GM18870 (cell line): ENCODE measurements around the gene CCSAP.
A peak's percentile ranks its signal among the peaks of the same experiment; 100 is the strongest.
"Not testable (repeated sequence)": the region's sequence is repeated elsewhere in the genome, so short reads cannot be mapped to it uniquely, and the experiment has no call there.

Experiments used
- ATAC-seq: cut with Tn5 transposase; IDR thresholded peaks from one replicate; pipeline ENCODE4 v1.9.1; 2021; ENCODE audit warnings: moderate library complexity; ENCODE audit not compliant: unreplicated experiment

The CCSAP gene

GRCh38 chr1:229342656-229343569 lies at the start of gene CCSAP:
CCSAP (minus strand) TSS chr1:229343047; CDS start chr1:229342465, 582 bp downstream.
- ATAC-seq = no peak

DNA sequence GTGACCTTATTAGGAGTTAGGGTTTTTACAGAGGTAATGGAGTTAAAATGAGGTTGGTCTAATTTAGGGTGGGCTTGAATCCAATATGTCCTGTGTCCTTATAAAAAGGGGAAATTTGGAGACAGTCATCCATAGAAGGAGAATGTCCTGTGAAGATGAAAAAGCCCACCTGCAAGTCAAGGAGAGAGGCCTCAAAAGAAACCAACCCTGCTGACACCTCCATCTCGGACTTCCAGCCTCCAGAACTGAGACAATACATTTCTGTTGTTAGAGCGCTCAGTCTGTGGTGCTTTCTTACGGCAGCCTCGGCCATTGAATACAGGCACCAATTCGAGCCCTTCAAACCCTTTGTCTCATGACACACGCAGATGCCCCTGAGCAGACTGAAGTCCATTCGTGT lies 47.3 kb upstream of the CCSAP start:
- no peak for ATAC-seq

GRCh38 chr1:229388897-229389580 lies 46.2 kb upstream of the CCSAP start:
- no peak for ATAC-seq

DNA sequence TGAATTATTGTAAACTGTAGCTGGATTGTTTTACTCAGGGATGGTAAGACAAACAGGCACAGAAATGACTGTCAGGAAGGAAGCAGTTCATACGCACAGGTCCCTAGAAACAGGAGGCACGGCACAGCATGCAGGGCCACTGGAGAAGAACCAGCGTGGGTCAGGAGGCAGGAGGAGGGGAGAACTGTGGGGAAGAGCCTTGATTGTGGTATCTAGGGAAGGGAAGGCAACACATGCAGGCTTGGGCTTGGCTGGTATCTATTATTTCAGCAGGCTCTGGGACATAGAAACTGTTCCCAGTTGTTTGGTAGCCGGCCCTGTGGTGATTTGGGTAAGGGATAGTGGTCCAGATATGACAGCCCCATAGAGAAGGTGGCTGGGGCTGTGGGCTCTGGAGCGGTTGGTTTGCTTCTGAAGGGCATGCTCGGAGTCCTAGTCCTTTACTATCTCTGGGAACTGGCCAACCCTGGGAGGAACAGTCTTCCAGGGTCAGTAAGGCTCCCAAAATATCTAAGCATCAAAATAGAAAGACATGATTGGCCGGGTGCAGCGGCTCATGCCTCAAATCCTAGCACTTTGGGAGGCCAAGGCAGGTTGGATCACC lies 43.1 kb upstream of the CCSAP start:
- no peak for ATAC-seq

DNA sequence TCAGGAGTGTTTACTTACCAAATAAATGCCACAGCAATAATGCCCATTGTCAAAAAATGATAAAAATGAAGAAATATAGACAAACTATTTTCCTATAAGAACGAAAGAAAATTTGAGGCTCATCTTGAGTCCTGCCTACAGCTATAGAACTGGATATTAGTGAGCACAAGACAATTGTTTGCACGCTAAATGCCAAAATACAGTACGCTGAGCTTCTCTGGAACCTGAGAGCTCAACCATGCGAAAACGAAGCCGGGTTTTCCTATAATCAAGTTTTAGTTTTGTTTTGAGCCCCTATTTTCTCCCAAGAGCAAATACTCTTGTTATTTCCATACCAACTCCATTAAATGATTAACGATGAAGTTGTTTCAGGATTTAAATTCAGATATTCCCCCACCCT lies 42.0 kb upstream of the CCSAP start:
- ATAC-seq = no peak

DNA sequence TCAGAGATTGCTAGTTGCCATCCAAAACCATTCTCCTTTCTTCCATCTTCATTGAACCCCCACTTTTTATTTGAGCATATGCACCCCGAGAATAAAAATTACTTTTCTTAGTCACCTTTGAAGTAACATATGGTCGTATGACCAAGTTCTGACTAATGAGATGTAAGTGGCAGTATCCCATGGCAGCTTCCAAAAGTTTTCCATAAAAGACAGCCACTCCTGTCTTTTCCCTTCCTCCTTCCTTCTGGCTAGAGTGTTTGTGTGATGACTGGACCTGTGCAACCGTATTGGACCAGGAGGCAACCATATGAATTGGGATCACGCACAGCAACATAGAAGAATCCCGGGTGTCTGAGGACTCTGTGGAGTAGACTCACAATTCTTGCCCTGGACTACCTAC lies 41.1 kb upstream of the CCSAP start:
- ATAC-seq = no peak

GRCh38 chr1:229383188-229383587 lies 40.3 kb upstream of the CCSAP start:
- no peak for ATAC-seq

DNA sequence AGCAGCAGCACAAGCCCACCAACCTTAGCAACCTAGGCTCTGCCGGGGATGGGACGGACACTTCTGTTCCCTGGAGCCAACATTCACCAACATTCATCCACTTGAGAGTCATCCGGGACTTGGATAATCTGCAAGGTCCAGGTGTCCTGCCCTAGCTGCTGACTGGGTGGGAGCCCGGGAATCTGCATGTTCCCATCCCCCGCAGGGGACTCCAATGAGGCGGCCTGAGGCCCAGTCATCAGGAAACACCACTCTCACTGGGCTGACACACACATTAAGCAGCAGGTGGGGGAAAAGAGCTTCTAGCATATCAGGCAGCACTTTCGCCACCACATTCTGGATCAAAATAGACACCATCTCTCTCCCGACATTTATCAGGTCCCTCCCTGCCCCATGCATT lies 38.4 kb upstream of the CCSAP start:
- no peak for ATAC-seq

GRCh38 chr1:229380536-229381160 lies 37.8 kb upstream of the CCSAP start:
- no peak for ATAC-seq

GRCh38 chr1:229379846-229380245 lies 37.0 kb upstream of the CCSAP start:
- no peak for ATAC-seq

DNA sequence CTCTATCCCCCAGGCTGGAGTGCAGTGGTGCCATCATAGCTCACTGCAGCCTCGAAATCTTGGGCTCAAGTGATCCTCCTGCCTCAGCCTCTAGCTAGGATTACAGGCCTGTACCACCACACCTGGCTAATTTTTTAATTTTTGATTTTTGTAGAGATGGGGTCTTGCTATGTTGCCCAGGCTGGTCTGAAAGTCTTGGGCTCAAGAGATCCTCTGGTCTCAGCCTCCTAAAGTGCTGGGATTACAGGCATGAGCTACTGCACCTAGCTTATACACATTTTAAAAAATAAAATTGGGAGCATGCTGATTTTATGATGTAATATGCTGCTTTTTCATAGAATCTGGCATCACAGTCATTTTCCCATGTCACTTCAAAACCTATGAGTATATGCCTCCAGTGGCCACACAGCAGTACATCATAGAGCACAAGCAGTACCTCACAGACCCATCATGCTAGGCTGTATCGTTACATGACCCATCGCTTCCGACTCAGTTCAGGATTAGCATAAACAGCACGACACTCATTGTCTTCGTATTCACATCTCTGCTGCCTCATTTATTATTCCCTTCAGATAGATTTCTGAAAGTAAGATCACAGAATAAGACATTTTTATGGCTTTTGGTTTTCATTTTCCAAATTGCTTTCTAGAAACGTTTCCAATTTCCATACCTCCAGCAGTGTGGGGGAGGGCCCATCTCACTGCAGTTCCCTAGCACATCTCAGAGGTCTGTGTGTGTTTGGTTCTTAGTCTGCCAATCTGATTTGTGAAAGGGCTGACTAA lies 35.9 kb upstream of the CCSAP start:
- no peak for ATAC-seq

DNA sequence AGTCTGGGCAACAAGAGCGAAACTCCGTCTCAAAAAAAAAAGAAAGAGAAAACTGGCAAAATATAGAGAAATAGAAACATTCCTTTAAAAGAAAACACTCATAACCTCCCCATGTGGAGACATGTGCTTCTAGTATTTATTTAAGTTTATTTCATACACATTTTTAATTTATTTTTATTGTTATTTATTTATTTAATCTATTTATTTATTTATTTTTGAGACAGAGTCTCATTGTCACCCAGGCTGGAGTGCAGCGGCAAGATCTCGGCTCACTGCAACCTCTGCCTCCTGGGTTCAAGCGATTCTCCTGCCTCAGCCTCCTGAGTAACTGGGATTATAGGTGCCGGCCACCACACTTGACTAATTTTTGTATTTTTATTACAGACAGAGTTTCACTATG lies 35.2 kb upstream of the CCSAP start:
- ATAC-seq = not testable (repeated sequence)

- no peak for ATAC-seq
Measured at GRCh38 chr1:229377429-229377828, 34.6 kb upstream of the CCSAP start.

DNA sequence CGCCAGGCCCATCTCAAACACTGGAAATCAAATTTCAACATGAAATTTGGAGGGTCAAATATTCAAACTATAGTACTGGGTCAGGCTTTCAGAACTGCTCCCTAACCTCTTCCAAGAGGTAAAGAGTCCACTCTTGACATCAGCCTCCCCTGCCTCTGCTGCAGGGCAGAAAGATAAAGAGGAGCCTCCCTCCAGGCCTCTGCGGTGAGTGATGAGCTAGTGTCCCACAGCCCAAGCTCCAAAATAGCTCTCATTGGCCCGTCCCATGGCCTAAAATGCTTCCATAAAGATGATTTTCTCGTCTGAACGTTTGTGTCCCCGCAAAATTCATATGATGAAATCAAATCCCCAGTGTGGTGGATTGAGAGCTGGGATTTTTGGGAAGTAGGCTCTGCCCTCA lies 33.7 kb upstream of the CCSAP start:
- ATAC-seq = no peak

GRCh38 chr1:229374485-229374884 lies 31.6 kb upstream of the CCSAP start:
- no peak for ATAC-seq

- ATAC-seq = no peak
Measured at GRCh38 chr1:229373395-229373794, 30.5 kb upstream of the CCSAP start.

DNA sequence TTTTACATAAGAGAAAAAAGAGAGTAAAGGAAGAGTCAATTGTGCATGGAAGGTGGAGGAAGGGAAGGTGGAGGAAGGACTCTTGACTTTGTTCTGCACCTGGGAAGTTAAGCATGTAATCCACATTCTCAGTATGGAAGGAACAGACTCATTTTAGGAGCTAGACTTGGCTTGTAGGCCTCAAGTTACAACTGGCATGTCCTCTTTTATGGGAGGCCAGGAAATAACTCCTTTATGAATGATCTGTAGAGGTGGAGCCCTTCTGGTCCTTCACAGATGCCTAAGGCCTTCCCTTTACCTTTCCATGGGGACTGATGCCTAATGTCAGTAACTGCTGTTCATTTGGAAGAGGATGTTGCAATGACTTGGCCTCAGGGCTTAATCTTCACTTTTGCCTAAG lies 29.4 kb upstream of the CCSAP start:
- ATAC-seq = no peak

- no peak for ATAC-seq
Measured at GRCh38 chr1:229371624-229372023, 28.8 kb upstream of the CCSAP start.

- no peak for ATAC-seq
Measured at GRCh38 chr1:229370601-229371021, 27.8 kb upstream of the CCSAP start.

- peak; percentile 79 for ATAC-seq
Measured at GRCh38 chr1:229368347-229368746, 25.5 kb upstream of the CCSAP start.

- no peak for ATAC-seq
Measured at GRCh38 chr1:229365569-229365968, 22.7 kb upstream of the CCSAP start.
